Measurements from ENCODE around the gene MRPL39.

GRCh38 chr21:25582164-25582790 is 25.0 kb downstream of the MRPL39 start:
- no peak for TF ChIP-seq CTCF (IDR thresholded peaks at IDR 0.05; ENCODE audit: extremely low read depth in 1 of 2, insufficient read depth in 1 of 2, low read depth in 1 of 2, low read length in 2 of 2)
- TF ChIP-seq GATA2 (IDR thresholded peaks at IDR 0.05; ENCODE audit: insufficient read depth, insufficient read length, low read depth, low read length): no peak
- no peak for TF ChIP-seq MAX (IDR thresholded peaks at IDR 0.05; ENCODE audit: insufficient read depth, insufficient read length)
- no peak for TF ChIP-seq POLR2A (IDR thresholded peaks at IDR 0.05; ENCODE audit: low read depth, low read length)
- no peak for TF ChIP-seq EZH2 (IDR thresholded peaks at IDR 0.05; ENCODE audit: borderline replicate concordance, low read depth, low read length, severe bottlenecking)
- no peak for TF ChIP-seq MYC (IDR thresholded peaks at IDR 0.05; ENCODE audit: low read depth, low read length)
- TF ChIP-seq POLR2AphosphoS5 (IDR thresholded peaks at IDR 0.05; ENCODE audit: insufficient read depth, low read depth, low read length): no peak
- TF ChIP-seq FOS (IDR thresholded peaks at IDR 0.05; ENCODE audit: borderline replicate concordance, insufficient read depth, low read length): no peak
- TF ChIP-seq JUN (IDR thresholded peaks at IDR 0.05; ENCODE audit: borderline replicate concordance, insufficient read depth, insufficient read length, low read depth): no peak

All from endothelial cell of umbilical vein (primary cell).